ENCODE data around the gene COL21A1. TPM values are rescaled to one million over a fixed set of nuclear protein-coding genes. Genes with fewer than 3 reads are reported as not detected.

The COL21A1 gene
- total and polyA plus RNA-seq, 2 of the 13 experiments (the other 11 are each of a cell fraction or from before 2014, with no cell fraction given): 0.13 TPM; not detected in 1

- no peak for TF ChIP-seq HMG20A (CRISPR knock-in tag; IDR thresholded peaks at IDR 0.05; ENCODE audit: borderline replicate concordance)
- no peak for TF ChIP-seq RNF219 (CRISPR knock-in tag; IDR thresholded peaks at IDR 0.05)
- no peak for TF ChIP-seq HOXA9 (CRISPR knock-in tag; IDR thresholded peaks at IDR 0.05; ENCODE audit: borderline replicate concordance)
- TF ChIP-seq FOXK2 (IDR thresholded peaks at IDR 0.05): no peak
- no peak for TF ChIP-seq ZFX (CRISPR knock-in tag; IDR thresholded peaks at IDR 0.05; ENCODE audit: low read depth)
- no peak for TF ChIP-seq SIX4 (CRISPR knock-in tag; IDR thresholded peaks at IDR 0.05)
- no peak for TF ChIP-seq GPBP1L1 (CRISPR knock-in tag; IDR thresholded peaks at IDR 0.05)
- TF ChIP-seq HDAC1 (CRISPR knock-in tag; IDR thresholded peaks at IDR 0.05): no peak
Observed at GRCh38 chr6:56289721-56290120, 42.3 kb upstream of the COL21A1 start (continued).

GRCh38 chr6:56288347-56288746 lies 41.0 kb upstream of the COL21A1 start:
- 2% methylated on average over 2 of the region's 2 CpGs for WGBS (ENCODE audit: low lambda C conversion rate)
- in situ Hi-C loops (cut with HindIII; ENCODE audit: extremely low pct_ligation_motif_present, low pct_unique_long_range_greater_than_20kb): loop anchor here (25.0 kb wide), 2 partner anchors 676 to 1001 kb away; no protein-coding TSS in a partner anchor
- TF ChIP-seq TFDP1 (CRISPR knock-in tag; IDR thresholded peaks at IDR 0.05; ENCODE audit: borderline replicate concordance): no peak
- no peak for TF ChIP-seq SP2 (CRISPR knock-in tag; IDR thresholded peaks at IDR 0.05)
- no peak for TF ChIP-seq ZMYM3 (CRISPR knock-in tag; IDR thresholded peaks at IDR 0.05)
- TF ChIP-seq ZNF136 (CRISPR knock-in tag; IDR thresholded peaks at IDR 0.05; ENCODE audit: low read depth): no peak
- no peak for TF ChIP-seq HOXA3 (CRISPR knock-in tag; IDR thresholded peaks at IDR 0.05)
- no peak for TF ChIP-seq ZNF660 (CRISPR knock-in tag; IDR thresholded peaks at IDR 0.05; ENCODE audit: borderline replicate concordance, low read depth)

More at GRCh38 chr6:56288347-56288746, 41.0 kb upstream of the COL21A1 start:
- Histone ChIP-seq H4K20me1 (ENCODE audit: insufficient read depth, low read length) (no peaks in the 10 kb centered on the region), H3K79me2 (ENCODE audit: insufficient read depth, low read length) (no peaks in the 10 kb centered on the region), H3K4me3 (replicated peaks in 1 of 3; ENCODE audit: insufficient read depth in 1 of 3, low read depth in 2 of 3, low read length in 3 of 3) (no peak overlapping the region), H3K9ac (ENCODE audit: insufficient read depth, low read depth, low read length) (no peak overlapping the region), H3K27me3 (ENCODE audit: control insufficient read depth in 1 of 2, insufficient read depth in 2 of 2, low read length in 2 of 2) (peaks cover 0 to 18% of the 10 kb centered on the region in 2 experiments; a peak in 3 of 5 replicates), H3K27ac (ENCODE audit: extremely low read length, insufficient read depth, low read length) (no peak overlapping the region), H3K4me1 (ENCODE audit: insufficient read depth, low read length) (no peaks in the 10 kb centered on the region), H2AFZ (ENCODE audit: low read length) (no peak overlapping the region), H3K4me2 (ENCODE audit: low read depth, low read length) (no peak overlapping the region), H3K36me3 (replicated peaks in 1 of 2; ENCODE audit: control insufficient read depth in 1 of 2, insufficient read depth in 2 of 2, low read length in 2 of 2) (no peaks in the 10 kb centered on the region), H3K9me3 (ENCODE audit: low read length) (no peaks in the 10 kb centered on the region)
- DNase-seq (ENCODE audit: low spot score): no peak
- no peak for FAIRE-seq
- POLR2A ChIA-PET: no interaction called here
- intact Hi-C loops (cut with micrococcal nuclease; ENCODE audit: unreplicated experiment): no loop called here
- CTCF ChIA-PET (ENCODE audit: low intra/inter-chr PET ratio, low total read pairs): no interaction called here
- ATAC-seq: no peak
- no TSS peak for BruUV-seq (replicated peaks)

Data from HepG2 (cell line).